Measurements from ENCODE around the gene NINL.
"Not testable (repeated sequence)": the region's sequence is repeated elsewhere in the genome, so short reads cannot be mapped to it uniquely, and the experiment has no call there.

Gene NINL

DNA sequence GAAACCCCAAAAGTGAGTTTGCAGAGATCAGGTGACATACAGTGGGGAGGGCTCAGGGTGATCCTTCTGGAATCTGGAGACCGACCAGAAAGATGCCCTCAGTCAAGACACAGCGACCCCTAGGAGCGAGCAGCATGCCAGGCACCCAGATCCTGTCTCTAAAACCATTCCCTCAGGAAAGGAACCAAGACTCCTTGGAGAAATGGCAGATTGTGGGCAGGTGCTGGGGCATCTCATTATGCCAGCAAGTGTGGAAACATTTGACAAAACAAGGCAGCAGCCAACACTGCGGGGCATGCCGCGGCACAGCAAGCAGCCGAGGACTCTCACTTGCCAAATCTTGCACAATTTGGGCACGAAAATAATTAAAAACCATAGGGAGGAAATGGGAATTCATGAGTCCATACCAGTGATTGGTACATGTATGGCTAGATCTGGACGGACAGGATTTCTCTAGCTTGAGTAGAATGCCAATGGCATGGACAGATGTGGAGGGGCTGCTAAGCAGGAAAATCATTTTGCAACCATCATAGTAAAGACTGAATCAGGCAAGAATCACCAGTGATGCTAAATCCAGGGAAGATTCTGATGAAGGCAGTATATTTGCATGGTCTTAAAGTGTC is 101.0 kb downstream of the NINL start:
- DNase-seq (ENCODE audit: low spot score), result no peak

DNA sequence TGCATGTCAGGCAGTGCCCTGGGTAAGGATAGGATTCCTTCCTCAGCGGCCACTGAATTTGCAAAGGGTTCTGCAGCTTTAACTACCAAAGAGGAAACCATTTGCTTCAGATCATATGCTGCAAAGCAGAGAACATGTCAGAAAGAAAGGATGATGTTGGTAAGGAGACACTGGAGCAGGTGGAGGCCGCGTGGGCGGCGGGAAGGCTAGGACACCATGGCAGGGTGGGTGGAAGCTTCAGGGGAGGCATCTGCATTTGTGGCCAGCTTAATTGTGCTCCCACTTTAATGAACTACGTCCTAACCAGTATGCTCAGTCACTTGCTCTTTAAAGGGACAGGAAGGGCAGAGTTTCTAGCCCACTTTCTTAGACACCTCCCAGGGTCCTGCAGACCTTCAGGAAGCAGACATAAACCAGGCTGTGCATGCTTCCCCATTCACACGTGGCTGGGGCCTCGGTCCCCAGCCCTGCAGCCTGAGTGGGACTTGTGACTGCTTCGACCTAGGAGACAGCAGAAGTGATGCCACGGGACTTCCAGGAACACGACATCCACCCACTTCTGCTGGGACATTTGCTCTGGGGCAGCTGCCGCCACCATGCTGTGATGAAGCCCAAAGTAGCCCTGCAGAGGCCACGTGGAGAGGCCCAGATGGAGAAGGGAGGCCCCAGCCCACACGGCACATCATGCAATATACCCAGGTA is 101.7 kb downstream of the NINL start:
- no peak for DNase-seq (ENCODE audit: low spot score)

DNA sequence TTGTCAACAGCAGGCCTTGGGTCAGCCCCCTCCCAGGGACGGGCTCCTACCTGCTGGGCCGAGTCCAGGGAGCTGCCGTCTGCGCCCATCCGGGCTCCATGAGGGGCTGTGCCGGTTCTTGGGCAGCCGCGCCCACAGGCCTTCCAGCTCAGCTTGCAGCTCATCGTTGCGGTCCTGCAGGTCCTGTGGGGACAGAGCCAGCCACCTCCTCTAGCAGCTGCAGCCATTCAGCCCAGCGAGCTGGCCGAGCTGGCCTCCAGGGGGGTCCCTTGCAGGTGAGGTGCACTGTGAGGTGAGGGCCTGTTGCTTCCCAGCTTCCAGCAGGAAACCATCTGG is 103.4 kb downstream of the NINL start:
- no peak for DNase-seq (ENCODE audit: low spot score)

DNA sequence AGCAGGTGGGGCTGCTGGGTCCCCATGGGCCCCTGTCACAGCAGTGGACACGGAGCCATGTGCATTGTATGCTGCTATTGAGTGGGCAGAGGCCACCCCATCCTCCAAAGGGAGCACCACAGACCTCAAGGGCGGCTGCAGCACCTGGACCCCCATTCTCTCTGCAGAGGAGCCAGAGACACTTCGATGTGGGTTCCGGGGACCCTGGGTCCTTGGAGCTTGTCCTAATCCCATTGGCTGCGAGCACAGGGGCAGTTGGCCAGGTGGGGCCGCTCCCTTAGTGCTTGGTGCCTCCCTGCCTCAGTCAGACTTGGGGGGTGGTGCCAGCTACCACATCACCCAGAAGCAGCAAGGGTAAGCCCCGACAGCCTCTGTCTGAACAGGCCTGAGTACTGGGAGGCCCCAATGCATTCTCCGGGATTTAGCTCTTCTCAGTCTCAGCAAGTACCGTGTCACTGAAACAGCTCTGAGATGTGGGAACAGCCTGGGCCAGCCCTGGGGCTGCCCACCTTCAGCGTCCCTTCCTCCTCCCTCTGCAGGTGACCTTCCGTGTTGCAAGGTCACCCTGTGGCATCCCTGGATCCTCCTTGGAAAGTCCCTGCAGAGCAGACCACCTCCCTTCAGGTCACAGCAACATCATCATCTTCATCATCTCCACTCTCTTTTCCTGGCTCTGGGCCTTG is 104.0 kb downstream of the NINL start:
- no peak for DNase-seq (ENCODE audit: low spot score)

DNA sequence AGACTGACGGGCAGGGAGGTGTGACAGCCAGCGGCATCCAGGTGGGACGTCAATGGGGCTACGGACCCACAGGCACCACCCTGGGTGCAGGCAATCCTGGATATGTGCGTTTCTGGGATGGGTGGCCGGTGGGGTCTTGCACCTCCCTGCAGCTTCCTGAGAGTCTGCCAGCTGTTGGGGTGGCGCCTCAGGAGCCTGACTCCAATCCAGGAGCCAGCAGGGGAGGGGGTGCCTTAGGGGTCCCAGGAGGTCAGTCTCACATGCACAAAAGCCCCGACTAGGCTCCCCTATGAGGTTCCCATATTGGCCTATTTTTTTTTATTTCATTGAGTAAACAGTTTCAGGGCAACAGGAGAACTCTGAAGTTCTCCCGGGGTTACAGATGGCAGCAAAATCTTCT is 104.5 kb downstream of the NINL start:
- no peak for DNase-seq (ENCODE audit: low spot score)

DNA sequence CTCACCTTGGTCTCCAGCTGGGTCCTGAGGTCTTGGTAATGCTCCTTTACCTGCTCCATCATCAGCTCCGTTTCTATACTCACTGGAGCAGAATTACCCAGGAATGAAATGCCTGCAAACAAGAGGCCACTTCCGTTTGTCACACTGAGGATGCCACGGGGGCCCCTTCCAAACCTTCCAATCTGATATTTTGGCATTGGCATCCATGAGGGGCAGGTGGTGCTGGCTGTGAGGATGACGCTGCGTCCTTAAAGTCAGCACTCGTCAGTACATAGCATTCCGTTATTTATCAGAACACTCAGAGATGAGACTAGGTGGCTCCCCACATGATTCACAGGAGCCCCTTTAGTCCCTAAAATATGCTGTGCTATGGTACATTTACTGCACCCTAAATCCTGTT is 105.2 kb downstream of the NINL start:
- DNase-seq (ENCODE audit: low spot score), result no peak

DNA sequence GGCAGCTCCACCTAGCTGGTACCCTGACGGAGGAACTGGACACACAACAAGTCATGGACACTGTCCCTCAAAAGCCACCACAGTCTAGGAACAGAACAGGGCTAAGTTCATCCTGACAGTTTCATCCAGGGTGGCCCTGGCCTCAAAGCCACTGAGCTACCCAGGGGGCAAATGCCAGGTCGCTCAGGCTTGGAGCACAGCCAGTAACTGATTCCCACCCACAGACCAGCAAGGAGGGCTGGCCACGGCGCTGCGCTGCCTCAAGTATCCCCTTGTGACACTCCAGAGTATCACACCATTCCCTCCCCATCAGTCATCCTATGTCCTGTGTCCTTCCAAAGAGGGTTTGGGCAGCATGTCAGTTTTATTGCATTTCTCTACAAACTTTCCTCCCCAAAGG is 105.7 kb downstream of the NINL start:
- DNase-seq (ENCODE audit: low spot score), result no peak

DNA sequence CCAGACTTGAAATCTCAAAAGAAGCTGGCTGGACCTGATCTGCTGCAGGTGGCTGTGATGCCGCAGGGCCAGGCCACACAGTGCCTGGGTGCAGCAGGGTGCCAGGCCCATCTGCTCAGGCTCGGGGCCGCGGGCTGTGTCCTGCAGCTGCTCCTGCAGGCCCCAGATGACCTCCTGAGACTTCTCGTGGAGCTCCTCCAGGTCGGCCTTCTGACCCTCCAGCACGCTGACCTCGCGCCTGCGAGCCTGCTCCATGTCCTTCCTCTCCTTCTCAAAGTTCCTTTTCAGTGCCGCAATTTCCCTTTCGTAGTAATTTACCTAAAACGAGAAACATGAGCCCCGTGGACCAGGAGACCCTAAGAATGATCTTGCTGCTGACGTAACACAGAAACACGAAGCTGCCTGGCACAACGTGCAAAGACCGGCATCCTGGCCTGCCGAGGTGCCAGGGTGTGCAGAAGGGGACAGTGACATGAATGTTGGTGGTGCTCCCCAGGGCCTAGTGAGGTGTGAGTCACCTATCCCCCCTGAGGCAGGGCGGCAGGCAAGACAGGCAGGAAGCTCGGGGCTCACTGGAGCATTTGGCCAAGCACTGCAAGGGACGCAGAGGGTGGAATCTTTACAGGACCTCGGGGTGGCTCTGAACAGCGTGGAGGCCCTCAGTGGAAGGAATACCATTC is 106.3 kb downstream of the NINL start:
- DNase-seq (ENCODE audit: low spot score), result no peak

DNA sequence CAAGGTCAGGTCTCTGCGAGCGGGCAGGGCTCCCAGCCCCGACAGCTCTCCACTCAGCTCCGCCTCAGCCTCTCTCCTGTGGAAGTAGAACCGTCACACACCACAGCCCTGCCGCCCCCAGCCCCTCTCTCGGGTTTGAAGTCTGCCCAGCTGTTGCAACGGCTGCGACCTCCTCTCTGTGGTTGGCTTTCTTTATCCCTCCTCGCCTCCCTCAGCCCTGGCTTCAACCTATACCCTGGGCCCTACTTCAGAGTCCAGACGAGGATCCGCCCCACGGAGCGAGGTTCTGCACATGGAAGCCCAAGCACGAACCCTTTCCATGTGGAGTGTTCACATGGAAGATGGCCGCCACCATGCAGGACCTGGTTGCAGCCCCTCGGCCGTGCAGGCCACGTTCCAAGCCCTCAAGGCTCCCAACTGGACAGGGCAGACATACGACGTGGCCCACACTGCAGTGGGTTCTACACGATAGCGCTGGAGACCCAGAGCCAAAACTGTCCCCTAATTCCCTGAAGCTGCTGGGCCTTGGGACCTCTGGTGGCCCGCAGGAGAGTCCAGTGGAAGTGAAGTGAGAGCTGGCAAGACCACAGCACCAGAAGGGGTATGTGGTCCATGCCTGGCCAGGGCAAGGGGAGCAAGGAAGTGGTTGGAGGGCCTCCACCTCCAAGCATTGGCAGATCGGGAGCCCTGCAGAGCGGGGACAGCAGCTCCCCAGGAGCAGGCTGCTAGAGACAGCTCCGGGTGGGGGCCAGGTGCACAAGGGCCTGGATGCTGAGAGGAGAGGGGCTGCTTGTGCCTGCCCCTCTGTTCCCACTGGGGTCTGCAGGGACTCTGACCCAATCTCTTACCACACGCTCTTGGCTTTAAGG is 108.1 kb downstream of the NINL start:
- no peak for DNase-seq (ENCODE audit: low spot score)

DNA sequence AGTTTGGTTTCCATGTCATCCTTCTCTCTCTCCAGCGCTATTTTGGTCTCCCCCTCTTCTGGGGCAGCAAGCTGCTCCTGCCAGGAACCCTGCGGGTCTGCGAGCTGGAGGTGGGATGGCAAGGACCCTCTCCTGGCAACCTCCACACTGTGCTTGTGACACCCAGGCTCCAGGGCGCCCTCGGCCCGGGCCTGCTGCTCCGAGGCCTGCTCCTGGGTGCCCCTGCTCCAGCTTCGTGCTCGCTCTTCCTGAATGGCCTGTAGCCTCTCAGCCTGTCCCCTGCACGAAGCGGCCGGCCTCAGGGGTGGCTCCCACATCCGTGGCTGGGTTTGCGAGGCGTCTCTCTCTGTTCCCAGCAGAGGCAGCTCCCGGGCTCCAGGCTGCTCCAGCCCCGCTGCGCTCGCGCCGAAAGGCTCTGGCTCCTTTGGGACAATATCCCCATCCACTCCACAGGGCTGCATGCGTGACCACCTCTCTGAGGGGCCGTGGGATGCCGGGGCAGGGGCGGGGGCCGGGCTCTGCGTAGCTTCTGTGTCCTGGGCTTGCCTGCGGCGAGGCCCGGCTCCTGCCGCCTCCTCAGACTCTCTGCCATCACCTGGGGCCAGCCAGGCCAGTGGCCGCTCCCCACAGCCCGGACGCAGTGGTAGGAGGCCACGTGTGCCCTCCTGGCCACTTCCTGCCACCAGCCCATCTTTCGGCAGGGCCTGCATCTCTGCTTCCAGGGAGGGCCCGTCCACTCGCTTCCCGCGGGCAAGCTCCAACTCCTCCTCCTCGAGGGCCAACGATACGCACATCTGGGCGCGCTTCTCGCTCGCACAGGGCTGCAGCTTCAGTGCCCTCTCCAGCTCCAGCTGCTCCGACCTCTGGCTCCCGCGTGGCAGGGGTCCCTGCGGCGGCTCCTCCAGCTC is 109.0 kb downstream of the NINL start:
- no peak for DNase-seq (ENCODE audit: low spot score)

DNA sequence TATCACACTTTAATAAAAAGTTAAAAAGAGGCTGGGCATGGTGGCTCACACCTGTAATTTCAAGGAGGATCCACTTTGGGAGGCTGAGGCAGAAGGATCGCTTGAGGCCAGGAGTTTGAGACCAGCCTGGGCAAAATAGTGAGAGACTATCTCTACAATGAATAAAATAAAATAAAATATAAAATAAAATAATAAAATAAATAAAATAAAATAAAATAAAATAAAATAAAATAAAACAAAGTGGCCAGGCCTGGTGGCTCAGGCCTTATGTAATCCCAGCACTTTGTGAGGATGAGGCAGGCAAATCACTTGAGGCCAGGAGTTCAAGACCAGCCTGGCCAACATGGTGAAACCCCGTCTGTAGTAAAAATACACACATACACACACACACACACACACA is 112.0 kb downstream of the NINL start:
- DNase-seq (ENCODE audit: low spot score), result not testable (repeated sequence)

DNA sequence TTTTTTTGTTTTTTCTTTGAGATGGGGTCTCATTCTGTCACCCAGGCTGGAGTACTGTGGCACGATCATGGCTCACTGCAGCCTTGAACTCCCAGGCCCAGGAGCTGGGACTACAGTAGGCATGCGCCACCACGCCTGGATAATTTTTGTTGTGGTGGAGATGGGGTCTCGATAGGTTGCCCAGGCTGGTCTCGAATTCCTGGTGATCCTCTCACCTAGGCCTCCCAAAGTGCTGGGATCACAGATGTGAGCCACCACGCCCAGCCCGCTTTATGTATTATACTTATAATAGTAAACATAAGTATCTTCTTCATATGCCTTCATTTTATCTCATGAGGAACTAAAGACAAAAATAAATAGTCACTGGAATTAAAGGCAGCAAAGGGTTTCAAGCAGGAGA is 114.3 kb downstream of the NINL start:
- no peak for DNase-seq (ENCODE audit: low spot score)

DNA sequence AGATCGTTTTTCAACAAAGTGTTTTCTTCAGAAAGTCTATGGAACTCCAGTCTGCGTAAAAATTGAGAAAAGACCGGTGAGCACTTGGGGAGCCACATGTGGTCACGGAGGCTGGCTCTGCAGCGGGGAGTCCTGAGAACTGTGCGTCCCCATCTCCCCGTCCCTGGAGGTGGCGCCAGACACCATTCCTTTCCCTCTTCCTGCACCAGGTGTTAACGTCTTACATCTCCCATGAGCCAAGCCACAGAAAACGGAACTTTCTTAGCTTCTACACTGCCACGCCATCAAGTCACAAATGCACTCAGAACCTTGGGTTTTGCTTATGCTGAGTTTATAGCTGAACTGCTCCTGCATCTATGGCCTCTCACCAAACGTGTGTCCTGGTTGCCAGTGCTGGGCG is 115.3 kb downstream of the NINL start:
- peak; percentile 83 for DNase-seq (ENCODE audit: low spot score)

DNA sequence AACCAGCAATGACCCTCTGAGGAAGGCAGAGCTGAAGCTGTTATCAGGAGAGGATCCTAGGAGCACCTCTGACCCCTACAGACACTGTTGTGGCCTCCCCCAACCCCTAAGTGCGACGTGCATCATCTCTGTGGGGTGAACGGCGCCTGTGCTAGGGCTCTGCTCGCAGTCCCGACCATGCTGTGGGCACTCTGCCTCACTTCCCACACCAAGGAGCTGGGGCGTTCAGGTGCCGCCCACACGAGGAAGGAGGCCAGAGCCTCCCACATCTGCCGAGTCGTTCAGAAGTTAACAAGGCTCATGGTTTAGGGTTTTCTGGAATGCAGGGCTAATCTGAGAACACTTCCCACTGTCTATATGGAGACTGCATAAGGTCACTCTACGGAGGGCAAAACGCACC is 115.8 kb downstream of the NINL start:
- no peak for DNase-seq (ENCODE audit: low spot score)

DNA sequence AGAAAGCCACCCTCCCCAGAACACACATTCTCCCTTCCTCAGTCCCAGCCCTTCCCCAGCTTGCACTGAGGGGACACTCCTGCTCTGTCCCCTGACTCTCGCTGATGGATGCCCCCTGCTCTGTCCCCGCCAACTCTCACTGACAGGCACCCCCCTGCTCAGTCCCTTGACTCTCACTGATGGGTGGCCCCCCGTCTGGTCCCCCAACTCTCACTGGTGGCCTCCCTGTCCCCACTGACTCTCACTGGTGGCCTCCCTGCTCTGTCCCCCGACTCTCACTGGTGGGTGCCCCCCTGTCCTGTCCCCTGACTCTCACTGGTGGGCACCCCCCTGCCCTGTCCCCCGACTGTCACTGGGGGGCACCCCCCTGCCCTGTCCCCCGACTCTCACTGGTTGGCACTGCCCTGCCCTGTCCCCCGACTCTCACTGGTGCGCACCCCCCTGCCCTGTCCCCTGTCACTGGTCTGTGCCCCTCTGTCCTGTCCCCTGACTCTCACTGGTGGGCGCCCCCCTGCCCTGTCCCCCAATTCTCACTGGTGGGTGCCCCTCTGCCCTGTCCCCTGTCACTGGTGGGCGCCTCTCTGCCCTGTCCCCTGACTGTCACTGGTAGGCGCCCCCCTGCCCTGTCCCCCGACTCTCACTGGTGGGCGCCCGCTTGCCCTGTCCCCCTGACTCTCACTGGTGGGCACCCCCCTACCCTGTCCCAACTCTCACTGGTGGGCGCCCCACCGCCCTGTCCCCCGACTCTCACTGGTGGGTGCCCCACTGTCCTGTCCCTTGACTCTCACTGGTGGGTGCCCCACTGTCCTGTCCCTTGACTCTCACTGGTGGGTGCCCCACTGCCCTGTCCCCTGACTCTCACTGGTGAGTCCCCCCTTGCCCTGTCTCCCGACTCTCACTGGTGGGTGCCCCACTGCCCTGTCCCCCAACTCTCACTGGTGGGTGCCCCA is 116.9 kb downstream of the NINL start:
- DNase-seq (ENCODE audit: low spot score), result no peak

DNA sequence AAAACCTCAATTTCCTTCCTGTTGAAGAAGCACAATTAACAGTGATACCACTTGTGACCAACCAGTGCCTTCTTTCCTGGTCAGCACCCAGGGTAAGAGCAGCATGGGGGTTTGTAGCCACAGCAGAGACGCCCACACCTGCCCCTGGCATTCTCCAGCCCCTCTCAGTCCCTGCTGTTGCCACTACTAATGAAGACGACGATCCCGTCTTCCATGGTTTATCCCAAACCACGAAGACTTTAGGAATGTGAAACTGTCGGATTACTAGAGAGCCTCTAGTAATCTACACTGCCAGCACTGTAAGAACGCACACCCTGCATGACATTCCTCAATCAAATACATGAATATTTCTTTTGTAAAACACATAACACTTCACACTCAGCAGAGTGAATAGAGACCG is 117.9 kb downstream of the NINL start:
- no peak for DNase-seq (ENCODE audit: low spot score)

DNA sequence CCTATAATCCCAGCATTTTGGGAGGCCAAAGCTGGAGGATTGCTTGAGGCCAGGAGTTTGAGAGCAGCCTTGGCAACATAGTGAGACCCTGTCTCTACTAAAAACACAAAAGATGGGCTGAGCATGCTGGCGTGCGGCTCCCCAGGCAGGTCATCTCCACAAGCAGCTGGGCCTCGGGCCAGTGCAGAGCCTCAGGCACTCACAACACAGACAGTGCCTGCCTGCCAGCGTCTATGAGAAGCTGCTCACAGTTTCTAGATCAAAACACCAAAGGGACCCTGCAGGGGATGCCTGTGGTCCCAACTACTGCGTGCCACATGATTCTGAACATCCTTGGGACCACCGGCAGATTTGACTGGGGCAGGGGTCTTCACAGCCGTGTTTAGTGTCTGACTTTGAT is 118.5 kb downstream of the NINL start:
- no peak for DNase-seq (ENCODE audit: low spot score)

DNA sequence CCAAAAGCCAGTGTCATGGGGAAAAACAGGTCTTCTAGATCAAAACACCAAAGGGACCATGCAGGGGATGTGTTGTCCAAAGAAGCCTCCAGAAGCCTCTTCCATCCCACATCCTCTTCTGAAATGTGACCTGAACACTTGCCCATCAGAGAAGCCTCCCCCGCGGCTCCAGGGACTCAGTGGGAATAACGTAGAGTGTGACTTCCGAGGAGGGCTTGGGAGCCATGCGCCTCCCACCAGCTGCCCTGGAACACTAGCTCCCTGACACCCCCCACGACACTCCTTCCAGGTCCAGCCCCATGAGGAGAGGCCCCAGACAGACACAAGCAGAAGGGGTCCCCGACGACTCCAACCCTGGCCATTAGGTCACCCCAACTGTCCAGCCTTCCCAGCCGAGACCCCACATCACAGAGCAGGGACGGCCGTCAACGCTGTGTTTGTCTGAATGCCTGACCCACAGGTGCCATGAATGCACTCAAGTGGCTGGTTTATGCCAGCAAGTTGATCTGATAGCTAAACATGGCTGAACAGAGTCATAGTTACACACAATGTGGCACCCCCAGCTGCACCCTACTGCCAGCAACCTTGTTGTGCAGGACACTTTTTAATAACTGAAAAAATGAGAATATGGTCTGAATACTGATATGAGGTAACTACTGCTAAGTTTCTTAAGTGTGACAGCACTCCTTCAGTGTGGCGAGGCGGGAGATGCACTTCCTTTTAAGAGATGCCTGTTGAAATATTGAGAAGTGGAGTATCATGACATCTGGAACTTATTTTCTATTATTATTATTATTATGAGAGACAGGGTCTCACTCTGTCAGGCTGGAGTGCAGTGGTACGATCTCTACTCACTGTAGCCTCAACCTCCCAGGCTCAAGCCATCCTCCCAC is 119.8 kb downstream of the NINL start:
- no peak for DNase-seq (ENCODE audit: low spot score)

All from HuH-7 (cell line).